HG02973 (cell line): ENCODE measurements around the gene TCERG1L.

Source experiments
- ATAC-seq: cut with Tn5 transposase; IDR thresholded peaks from one replicate; pipeline ENCODE4 v1.9.1; 2021; ENCODE audit warnings: moderate library complexity; ENCODE audit not compliant: unreplicated experiment

Gene TCERG1L

DNA sequence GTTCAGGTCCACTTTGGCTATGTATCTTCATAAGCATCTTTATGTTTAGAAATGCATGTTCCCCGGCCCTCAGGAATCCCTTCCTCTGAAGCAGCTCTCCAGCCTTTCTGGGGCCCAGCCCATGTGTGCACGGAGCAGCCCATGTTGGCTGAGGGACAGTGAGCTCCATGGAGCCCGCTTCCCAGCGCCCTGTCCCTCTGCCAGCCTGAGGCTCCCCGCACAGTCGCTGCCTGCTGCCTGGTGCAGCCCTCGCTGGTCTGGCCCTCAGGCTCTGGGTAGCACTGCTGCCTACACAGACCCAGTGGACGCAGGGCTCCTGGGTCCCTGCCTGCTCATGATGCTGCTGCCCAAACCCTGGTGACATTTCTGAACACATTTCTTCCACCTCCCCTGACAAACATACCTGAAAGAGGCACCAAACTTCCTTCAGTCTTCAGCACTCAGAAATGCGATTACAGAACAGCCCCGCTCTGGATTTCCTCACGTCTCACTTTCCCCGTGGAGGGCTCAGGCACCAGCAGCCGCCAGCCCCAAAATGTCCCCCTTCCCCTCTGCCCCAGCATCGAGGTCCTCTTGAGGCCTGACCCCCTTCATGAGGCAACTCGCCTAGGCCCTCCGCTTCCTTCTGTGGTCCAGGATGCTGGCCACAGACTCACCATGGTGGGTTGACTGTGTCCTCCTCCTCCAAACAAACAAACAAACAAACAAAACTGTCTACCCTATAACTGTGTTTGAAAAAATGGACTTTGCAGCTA is 5.0 kb upstream of the TCERG1L start:
- ATAC-seq = no peak

DNA sequence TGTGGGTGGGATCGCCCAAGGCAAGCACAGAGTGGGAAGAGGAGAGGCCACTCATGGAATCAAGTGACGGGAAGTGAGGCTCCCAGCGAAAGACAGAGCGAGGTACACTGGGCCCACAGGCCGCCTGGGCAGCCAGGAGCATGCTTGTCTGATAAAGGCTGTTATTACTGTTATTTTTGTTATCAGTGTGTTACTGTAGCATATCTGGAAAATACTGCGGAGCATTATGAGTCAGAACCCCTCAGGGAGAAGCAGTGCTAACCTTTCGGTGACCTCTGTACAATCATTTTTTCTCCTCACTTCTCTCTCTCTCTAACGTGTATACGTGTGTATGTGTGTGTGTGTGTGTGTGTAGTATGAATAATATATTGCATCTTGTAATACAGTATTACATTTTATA is 3.8 kb upstream of the TCERG1L start:
- ATAC-seq = no peak

DNA sequence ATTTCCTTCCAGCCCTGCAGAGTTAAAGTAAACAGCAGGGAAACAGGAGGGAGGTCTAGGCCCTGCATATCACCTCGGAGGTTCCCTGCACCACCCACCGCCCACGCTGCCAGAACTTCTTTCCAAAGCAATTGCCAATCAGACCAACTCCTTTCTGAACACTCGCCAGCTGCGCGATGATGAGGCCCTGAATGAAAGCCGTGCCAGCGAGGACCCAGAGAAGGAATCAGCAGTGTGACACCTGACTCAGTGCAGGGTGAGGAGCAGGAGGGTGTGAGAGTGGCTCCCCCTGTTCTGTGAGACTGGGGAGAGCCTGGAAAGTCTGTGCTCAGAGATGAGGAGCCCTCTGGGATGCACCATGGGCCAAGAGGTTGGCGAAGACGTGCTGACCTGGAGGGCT is 3.3 kb upstream of the TCERG1L start:
- no peak for ATAC-seq

DNA sequence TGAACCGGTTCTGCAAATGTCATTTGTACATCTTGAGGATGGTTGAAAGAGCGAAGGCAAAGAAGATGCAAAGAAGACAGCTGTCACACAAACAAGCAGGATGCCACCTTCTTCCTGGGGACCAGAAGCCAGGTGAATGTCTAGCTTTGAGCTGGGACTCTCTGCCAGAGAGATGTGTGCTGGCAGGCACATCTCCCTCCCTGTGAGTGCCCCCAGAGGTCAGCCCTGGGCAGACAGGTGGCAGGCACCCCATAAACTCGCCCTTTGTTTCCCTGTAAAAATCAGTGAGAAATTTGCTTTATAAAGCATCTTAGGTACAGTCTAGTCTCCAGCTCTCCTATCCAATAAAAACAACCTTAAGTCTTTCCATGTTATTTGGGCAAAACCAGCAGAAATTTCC is 2.6 kb upstream of the TCERG1L start:
- ATAC-seq = no peak

DNA sequence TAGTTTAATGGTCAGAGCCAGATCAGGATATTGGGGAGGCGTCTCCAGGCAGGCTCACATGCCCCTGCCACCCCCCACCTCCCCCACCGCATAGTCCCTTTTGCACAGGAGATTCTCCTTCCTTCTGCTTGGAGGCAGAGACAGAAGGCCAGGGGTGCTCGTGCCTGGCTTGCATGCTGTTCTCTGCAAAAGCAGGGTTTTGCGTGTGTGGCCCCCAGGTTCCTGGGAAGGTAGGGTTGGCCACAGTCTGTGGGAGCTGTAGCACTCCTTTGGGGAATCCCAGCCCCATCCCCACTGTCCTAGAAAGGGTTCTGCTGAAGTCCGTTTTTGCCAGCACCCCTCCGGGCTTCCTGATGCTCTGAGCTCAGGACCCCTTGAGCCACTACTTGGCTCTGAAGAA is 1.9 kb upstream of the TCERG1L start:
- ATAC-seq = no peak

DNA sequence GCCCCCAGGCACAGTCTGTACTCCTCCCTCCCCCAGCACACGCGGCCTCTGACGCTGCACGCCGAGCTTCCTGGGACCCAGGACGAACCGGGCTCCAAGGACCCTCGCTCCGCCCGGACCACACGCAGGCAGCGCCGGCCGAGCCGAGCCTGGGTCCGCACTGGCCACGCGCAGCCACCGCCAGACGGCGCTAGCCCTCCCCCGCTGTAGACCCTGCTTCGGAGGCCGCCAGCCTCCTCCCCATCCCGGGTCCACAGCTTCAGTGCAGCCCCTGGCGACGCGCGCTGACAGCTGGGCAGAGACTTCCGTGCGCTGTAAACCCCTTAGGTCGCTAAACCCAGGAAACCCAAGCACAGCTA is 936 bp upstream of the TCERG1L start:
- ATAC-seq = no peak

DNA sequence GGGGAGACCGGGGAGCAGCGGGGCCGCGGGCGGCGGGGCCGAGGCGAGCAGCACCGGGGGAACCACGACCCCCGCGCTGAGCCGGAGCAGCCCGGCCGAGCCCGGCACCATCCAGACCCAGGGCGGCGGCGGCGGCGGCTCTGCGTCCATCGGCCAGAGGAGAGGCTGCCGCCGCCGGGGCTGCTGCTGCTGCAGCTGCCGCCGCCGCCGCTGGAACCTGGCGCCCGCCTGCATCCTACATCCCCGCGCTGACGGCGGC is 190 bp downstream of the TCERG1L start:
- ATAC-seq = no peak

DNA sequence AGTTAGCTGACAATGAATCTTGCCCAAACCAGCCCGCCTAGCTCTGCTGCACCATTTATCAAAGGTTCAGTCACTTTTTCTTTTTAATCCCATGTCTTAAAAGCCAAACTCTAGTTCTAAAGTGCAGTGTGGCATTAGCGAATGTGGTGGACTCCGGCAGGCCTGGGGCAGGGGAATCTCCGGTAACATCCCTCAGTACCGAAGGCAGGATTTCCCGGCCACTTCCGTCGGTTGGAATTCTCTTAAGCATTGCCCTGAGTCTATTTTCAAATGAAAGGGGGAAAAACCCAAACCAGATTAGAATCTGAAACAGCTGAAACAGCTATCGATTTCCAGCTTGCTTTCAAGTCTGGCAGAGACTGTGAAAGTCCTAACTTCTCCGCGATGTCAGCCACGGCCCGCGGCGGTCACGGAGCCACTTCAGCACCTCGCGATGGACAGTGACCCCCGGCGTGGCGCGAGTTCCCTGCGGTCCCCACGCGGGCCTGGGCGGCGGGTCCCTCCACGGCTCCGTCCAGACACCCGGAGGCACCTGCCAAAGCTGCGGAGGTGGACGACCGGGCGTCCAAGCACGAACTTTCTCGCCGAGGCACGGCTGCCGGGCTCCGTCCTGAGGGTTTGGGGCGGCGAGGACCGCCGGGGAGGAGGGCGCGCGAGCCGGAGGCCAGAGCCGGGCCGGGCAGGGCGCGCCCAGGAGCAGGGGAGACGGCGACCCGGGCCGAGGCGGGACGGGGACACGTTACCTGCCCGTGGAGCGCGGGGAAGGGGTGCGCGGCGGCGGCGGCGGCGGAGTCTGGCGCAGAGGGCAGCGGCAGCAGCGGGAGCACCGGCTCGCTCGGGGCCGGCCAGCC is 745 bp downstream of the TCERG1L start:
- ATAC-seq = no peak

DNA sequence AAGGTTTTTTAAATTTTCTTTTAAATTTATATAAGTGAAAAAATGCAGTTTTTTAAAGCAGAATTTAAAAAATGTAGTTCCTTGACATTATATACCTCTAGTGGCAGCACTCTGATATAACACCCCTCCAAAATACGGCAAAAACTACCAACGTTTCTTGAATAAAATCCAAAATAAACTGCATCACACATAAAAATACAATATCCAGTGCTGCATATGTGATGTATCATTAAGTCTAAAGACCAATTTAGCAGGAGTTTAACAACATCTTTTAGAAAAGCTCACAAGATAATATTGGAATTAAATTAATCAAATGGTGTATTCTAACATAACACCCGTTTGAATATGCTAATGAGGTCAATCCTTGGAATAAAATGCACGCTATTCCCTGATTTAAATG is 1.4 kb downstream of the TCERG1L start:
- ATAC-seq = no peak

DNA sequence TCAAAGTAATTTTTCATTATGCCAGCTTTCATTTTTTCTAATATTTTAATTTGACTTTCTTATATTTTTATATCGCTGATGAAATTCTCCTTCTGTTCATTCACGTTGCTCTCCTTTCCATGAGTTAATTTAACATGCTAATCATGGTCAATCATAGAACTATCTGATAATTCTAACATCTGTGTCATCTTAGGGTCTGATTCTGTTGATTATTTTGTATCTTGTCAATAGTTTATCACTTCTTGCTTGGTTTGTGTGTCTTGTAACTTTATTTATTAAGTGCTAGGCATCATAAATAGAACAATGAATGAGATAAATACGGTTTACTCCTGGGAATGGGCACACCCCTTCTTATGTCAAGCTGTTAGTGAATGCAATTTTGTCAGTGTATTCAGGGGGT is 11.0 kb downstream of the TCERG1L start:
- ATAC-seq = no peak

DNA sequence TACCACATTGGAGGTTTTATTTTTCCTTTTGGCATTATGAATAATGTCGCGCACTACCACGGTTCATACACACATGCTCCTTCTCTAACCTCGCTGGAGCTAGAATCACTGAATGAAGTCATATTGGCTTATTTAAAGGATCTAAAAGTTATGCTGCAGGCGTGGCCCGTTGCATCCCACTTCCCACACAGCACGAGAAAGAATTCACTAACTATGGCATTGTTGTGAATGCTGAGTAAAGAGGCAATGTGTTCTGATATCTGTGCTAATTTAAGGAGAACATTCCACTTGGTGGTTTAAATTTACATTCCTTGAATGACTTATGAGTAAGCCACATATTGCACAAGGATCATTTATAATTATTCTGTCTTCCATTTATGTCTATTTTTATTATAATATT is 20.7 kb downstream of the TCERG1L start:
- ATAC-seq = no peak

DNA sequence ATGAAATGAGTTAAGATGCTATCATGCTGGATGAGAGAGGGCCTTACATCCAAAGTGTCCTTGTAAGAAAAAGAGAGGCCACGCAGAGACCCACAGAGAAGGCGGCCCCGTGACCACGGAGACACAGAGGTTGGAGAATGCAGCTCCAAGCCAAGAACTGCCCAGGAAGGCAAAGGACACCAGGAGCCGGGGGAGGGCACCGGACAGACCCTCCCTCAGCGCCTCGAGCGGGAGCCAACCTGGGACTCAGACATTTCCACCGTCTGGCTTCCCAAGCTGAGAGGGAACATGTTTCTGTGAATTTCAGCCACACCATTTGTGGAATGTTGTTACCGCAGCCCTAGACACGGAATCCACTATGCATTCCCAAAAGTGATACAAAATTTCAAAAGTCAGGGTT is 22.9 kb downstream of the TCERG1L start:
- ATAC-seq = no peak

DNA sequence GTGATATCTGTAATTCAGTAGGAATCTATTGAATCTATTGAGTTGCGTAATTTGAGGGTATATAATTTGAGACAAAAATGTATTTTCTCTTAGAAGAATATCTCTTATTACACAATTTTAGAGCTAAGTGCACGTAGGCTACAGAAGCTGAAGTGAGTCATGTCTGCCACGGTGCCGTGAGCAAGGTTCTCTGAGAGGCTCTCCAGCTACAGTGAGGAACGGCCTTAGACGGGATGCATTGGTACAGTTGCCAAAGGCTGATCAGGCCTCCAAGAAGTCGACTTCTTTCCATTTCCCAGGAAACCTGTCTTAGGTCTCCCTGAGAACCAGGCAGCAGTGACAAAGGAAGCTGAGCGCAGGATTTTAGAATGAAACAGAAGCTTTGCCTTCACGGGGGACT is 28.6 kb downstream of the TCERG1L start:
- no peak for ATAC-seq

DNA sequence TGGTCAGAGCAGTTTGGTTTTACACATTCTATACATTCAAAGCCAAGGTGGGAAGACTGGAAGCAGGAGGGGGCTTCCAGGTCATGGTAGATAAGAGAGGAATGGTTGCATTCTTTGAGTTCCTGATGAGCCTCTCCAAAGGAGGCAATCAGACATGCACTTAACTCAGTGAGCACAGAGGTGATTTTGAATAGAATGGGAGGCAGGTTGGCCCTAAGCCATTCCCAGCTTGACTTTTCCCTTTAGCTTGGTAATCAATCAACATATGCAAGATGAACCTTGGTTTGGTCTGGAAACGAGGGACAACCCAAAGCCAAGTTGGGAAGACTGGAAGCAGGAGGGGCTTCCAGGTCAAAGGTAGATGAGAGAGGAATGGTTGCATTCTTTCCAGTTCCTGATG is 31.4 kb downstream of the TCERG1L start:
- no peak for ATAC-seq

DNA sequence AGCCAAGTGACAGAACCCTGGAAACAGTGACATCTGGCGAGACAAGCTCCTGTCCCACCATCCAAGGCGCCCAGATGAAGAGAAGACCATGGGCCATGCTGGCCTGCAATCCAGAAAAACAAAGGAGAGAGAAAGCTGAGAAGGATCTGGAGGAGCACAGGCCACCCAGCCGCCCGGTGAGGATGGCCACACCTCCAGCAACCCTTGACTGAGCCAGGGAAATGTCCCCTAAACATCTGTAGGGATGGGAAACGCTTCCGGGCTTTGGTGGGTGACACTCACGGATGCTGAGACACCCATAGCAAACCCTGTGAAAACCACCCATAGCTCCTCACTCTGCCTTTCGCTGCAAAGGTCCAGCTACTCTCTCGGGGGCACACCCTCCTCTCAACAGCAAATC is 32.0 kb downstream of the TCERG1L start:
- ATAC-seq = no peak

DNA sequence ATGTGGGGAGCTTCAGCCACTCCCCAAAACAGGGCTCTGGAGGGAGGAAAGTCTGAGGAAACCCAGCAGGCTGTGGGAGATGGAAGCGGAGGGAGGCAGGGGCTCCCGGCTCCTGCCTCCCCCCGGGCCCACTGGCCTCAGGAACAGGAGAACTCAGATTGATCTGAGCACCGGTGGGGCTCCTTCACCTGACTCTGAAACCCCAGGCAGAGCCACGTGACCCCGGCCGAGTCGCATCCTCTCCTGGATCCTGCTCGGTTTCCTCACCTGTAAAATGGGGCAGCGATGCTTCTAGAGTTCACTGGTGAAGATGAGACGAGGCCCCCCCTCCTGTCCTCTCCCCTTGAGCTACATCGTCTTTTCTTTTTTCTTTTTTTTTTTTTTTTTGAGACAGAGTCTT is 33.6 kb downstream of the TCERG1L start:
- ATAC-seq = no peak

DNA sequence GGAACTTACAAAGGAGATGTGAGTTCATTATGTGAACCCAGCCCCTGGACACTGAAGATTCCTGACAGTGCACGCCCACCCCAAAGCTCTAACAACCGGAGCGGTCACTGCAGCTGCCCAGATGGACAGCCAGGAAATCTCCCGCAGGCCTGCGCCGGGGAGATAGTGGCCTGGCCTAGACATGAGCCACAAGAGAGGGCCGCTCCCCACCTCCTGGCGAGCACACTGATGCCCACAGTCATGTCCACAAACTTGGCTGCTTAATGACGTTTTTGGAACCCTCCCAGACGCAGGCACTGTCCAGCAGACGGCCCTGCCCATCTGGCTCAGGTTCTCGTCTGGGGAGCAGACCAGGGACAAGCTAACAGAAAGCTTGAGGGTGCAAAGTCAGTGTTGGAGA is 34.2 kb downstream of the TCERG1L start:
- no peak for ATAC-seq

DNA sequence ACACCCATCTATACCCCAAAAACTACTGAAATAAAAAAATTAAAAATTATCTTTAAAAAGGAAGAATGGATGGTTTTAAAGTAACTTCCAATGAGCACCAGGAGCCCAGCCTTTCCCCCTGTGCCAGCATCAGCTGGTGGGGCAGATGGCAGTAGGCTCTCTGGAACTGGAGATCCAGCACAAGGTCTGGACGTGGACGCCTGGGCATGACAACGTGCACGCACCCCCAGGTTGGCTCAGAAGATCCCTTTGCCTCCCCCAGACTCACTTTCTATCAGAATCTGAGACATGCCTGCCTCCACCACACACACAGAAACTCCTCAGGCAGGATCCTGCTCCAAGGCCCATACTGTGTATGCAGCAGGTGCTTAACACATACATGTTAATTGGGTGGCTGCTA is 35.8 kb downstream of the TCERG1L start:
- no peak for ATAC-seq

DNA sequence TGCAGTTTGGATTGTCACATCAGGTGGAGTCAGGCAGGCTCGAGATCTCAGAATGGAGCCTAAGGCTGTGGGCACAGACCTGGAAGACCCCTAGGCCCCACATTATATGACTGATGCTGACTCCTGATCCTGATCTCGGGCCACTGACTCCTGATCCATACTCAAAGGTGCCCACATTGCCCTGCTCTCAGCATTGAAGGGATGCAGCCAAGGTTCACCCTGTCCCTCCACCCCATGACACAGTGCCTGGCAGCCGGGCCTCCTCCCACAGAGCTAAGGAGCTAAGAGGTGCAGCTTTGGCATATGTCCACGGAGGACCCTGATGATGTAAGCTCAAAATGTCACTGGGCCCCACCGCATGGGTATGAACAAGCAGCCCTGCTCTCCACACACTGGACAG is 36.6 kb downstream of the TCERG1L start:
- no peak for ATAC-seq

DNA sequence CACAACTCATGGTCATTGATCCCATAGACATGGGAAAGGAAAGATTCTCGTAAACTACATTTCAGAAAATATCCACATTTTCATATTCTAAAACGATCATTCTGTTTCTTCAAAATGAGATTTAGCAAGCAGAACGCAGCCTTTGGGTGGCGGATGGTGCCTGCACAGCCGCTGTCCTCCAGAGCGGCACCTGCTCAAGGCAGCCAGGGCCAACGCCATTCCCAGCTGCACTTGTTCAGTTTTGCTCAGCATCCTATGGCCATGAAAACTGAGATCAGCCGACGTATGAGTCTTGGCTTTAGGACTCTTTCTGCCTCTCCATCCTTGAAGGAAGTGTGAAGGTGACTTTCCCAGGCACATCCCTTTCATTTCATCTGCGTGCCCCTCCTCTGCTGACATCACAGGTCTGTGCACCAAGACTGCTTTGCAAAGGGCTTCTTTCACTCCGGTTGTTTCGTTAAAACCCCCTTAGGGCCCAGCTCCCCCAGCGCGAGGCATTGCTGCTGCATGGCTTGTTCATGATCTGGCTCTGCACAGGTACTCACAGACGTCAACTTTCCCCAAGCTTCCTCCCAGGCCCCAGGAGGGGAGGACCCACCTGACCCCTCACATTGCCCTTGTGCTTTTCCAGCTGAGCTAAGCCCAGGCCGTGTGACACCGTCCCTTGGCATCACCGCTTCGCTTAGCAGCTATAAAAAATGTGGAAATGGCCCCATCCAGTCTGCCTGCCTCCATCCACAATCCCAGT is 37.2 kb downstream of the TCERG1L start:
- no peak for ATAC-seq

DNA sequence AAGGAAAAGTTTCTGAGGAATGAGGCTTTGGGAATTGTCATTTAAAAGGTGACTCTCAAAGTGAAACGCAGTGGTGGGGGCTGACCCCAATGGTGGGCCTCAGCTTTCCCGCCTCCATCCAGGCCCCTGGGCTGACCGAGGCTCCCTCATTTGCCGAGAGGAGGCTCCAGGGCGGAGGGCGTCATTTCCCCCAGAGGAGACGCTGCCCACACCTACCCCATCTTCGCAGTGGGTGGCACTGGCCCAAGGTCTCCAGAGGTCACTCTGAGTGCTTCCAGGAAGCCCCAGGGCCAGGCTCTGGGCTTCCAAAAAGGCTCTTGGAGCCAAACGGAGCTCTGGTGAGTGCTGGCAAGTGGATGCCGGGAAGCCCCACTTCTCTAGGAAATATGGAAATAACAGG is 38.0 kb downstream of the TCERG1L start:
- ATAC-seq = no peak

DNA sequence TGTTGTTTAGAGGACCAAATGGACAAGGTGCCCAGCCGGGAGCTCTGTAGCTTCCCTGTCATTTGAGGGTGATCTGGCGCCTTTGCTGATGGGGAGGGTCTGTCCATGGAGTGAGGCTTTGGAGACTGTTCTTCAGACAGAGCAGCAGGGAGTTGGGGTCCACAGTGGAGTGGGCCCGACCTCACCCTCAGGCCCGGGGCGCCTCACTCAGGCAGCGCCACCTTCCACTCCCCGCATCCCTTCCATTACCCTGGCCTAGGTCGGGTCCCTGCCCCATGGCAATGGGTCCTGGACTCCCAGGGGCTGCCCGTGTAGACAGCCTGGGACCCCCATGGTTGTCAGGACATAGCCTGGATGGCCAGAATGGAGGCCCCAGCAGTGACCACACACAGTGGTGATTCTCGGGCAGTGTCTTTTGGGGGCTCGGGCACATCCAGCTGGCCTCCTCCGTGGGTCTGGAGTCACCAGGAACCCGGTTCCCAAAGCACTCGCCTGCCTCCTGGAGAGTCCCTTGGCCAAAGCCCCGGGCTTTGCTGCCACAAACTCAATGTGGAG is 38.5 kb downstream of the TCERG1L start:
- no peak for ATAC-seq
